SK-N-SH treated with all-trans-retinoic acid at 6 μM for 48 hours (cell line): ENCODE results near the gene MBNL2.

Source experiments
- ARNTL ChIP-seq: fragments of 450-650 bp; formaldehyde crosslinking; IDR thresholded peaks from 2 replicates; pipeline ENCODE4 v1.5.0; 2020; ENCODE audit warnings: low read depth, mild to moderate bottlenecking, moderate library complexity, borderline replicate concordance
- BACH2 ChIP-seq: fragments of 250-450 bp; sonication (Bioruptor Pico); IDR thresholded peaks from 2 replicates; pipeline ENCODE4 v1.9.0; 2021; ENCODE audit warnings: mild to moderate bottlenecking, borderline replicate concordance
- RARB ChIP-seq: fragments of 250-450 bp; sonication (Bioruptor Pico); IDR thresholded peaks from 2 replicates; pipeline ENCODE4 v1.8.0; 2021; ENCODE audit warnings: mild to moderate bottlenecking, moderate library complexity
- ZFP30 ChIP-seq: fragments of 450-650 bp; formaldehyde crosslinking; IDR thresholded peaks from 2 replicates; pipeline ENCODE4 v1.5.0; 2022; ENCODE audit warnings: mild to moderate bottlenecking, moderate library complexity
- ZNF565 ChIP-seq: fragments of 450-650 bp; formaldehyde crosslinking; conservative IDR thresholded peaks from 2 replicates; pipeline ENCODE4 v1.5.0; 2020; ENCODE audit warnings: low read depth, mild to moderate bottlenecking, moderate library complexity
- TF ChIP-seq, protein P1 (sequence below): fragments of 250-450 bp; sonication (Bioruptor Pico); IDR thresholded peaks from 2 replicates; pipeline ENCODE4 v1.5.1; 2020; ENCODE audit warnings: low read depth, mild to moderate bottlenecking, moderate library complexity
- TF ChIP-seq, protein P2 (sequence below): fragments of 250-450 bp; sonication (Bioruptor Pico); IDR thresholded peaks from 2 replicates; pipeline ENCODE4 v1.8.0; 2020; ENCODE audit warnings: mild to moderate bottlenecking, moderate library complexity, borderline replicate concordance
- TF ChIP-seq, protein P3 (sequence below): fragments of 250-450 bp; sonication (Bioruptor Pico); IDR thresholded peaks from 2 replicates; pipeline ENCODE4 v1.8.0; 2021; ENCODE audit warnings: low read depth, mild to moderate bottlenecking, moderate library complexity, borderline replicate concordance

- TF ChIP-seq, protein P1, sequence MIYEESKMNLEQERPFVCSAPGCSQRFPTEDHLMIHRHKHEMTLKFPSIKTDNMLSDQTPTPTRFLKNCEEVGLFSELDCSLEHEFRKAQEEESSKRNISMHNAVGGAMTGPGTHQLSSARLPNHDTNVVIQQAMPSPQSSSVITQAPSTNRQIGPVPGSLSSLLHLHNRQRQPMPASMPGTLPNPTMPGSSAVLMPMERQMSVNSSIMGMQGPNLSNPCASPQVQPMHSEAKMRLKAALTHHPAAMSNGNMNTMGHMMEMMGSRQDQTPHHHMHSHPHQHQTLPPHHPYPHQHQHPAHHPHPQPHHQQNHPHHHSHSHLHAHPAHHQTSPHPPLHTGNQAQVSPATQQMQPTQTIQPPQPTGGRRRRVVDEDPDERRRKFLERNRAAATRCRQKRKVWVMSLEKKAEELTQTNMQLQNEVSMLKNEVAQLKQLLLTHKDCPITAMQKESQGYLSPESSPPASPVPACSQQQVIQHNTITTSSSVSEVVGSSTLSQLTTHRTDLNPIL (CRISPR knock-in tag): no peak
- TF ChIP-seq, protein P2, sequence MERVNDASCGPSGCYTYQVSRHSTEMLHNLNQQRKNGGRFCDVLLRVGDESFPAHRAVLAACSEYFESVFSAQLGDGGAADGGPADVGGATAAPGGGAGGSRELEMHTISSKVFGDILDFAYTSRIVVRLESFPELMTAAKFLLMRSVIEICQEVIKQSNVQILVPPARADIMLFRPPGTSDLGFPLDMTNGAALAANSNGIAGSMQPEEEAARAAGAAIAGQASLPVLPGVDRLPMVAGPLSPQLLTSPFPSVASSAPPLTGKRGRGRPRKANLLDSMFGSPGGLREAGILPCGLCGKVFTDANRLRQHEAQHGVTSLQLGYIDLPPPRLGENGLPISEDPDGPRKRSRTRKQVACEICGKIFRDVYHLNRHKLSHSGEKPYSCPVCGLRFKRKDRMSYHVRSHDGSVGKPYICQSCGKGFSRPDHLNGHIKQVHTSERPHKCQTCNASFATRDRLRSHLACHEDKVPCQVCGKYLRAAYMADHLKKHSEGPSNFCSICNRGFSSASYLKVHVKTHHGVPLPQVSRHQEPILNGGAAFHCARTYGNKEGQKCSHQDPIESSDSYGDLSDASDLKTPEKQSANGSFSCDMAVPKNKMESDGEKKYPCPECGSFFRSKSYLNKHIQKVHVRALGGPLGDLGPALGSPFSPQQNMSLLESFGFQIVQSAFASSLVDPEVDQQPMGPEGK: no peak
- TF ChIP-seq ARNTL (CRISPR knock-in tag) (no peak), ZFP30 (CRISPR knock-in tag) (no peak), RARB (CRISPR knock-in tag) (no peak), ZNF565 (CRISPR knock-in tag) (no peak), BACH2 (CRISPR knock-in tag) (no peak)
- TF ChIP-seq, protein P3, sequence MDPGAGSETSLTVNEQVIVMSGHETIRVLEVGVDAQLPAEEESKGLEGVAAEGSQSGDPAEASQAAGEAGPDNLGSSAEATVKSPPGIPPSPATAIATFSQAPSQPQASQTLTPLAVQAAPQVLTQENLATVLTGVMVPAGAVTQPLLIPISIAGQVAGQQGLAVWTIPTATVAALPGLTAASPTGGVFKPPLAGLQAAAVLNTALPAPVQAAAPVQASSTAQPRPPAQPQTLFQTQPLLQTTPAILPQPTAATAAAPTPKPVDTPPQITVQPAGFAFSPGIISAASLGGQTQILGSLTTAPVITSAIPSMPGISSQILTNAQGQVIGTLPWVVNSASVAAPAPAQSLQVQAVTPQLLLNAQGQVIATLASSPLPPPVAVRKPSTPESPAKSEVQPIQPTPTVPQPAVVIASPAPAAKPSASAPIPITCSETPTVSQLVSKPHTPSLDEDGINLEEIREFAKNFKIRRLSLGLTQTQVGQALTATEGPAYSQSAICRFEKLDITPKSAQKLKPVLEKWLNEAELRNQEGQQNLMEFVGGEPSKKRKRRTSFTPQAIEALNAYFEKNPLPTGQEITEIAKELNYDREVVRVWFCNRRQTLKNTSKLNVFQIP (CRISPR knock-in tag): no peak
These were observed 120.8 kb downstream of the MBNL2 start for GRCh38 chr13:97342936-97343335.
